Activated T-cell treated with anti-CD3 and anti-CD28 coated beads, Interleukin-2, amount 50 U/mL, for 72 hours (primary cell): ENCODE data around the gene ULK1. TPM values are rescaled to one million over a fixed set of nuclear protein-coding genes. Genes with fewer than 3 reads are reported as not detected.
"Not testable (repeated sequence)": the region's sequence is repeated elsewhere in the genome, so short reads cannot be mapped to it uniquely, and the experiment has no call there.

ENCODE experiments used
- ATAC-seq, 2 donors: fragments of 150-1000 bp; cut with Tn5 transposase; replicated peaks in 1 of 2; 2 replicates each; pipeline ENCODE4 v1.10.0; 2021; ENCODE audit warnings: moderate library complexity in 2 of 2, mild to moderate bottlenecking in 1 of 2
- DNase-seq, 2 donors: peaks; one replicate each; pipeline ENCODE4 v3.0.0; 2021 to 2022; ENCODE audit warnings: mixed read lengths in 1 of 2
- H3K27ac Mint-ChIP-seq: one replicate; pipeline ENCODE4 v1.8.0; 2022; ENCODE audit warnings: mild to moderate bottlenecking, moderate library complexity, mixed read lengths
- H3K27me3 Mint-ChIP-seq: one replicate; pipeline ENCODE4 v1.8.0; 2022; ENCODE audit warnings: low read depth, mixed read lengths
- H3K36me3 Mint-ChIP-seq, 2 donors: one replicate each; pipeline ENCODE4 v1.8.0; 2022; ENCODE audit warnings: mixed read lengths in 2 of 2, mild to moderate bottlenecking in 1 of 2; ENCODE audit not compliant: insufficient read depth in 2 of 2
- H3K4me1 Mint-ChIP-seq: one replicate; pipeline ENCODE4 v1.8.0; 2022; ENCODE audit warnings: low read depth, mixed read lengths
- H3K4me3 Mint-ChIP-seq, 2 donors: one replicate each; pipeline ENCODE4 v1.8.0; 2022; ENCODE audit warnings: mild to moderate bottlenecking in 2 of 2, mixed read lengths in 2 of 2, moderate library complexity in 2 of 2
- H3K9me3 Mint-ChIP-seq, 2 donors: one replicate each; pipeline ENCODE4 v1.8.0; 2022; ENCODE audit warnings: mixed read lengths in 2 of 2
- total RNA-seq, 2 donors: library from RNA; stranded (reverse); gene quantifications; one replicate each; pipeline ENCODE4 v1.2.3, GENCODE V29; 2022

Gene ULK1
- total RNA-seq, 2 donors from 2014 or later = 29.8 to 31.2 TPM

DNA sequence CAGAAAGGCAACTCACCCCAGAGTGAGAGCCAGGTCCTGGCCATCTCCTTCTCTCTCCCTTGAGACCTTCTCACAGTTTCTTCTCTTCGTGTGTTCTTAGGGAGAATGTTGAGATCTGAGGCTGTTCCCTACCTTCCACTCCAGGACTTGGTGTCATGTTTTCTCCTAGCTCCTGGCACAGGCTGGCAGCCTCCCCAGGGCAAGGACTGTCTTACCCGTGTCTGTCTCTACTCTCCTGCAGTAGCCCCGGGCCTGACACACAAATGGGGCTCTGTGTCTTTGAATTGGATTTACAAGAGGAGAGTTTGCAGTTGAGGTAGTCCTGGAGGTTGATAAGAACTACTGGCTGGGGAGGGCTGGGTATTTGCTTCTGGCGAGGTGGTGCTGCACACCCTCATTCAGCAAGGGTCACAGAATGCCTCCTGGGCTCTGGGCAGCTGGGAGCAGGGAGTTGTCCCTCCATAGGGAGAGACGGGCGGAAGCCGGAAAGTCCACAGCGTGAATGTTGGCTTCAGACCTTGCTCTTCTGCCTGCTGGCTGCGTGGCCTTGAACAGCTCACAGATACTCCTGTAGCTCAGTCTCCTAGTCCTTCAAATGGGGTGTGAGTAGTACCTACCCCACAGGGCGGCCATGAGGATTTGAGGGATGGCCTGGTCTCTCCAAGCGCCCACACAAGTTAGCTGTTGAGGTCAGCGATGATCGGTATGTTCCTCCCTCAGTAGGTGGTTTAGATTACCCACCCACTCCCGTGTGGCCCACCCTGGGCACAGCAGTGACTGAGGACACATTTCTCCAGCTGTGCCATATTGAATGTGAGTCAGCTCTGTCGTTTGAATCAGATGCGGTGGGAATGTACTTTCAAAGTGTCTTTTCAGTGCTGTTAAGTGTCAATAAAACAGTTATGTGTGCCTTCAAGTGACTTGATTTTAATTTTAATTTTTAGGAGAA, 65.5 kb downstream of the ULK1 start:
- Mint-ChIP-seq H3K27me3 (no peaks in the 10 kb centered on the region), H3K4me3 (no peak overlapping the region), H3K27ac (peak overlapping the region; percentile 38), H3K36me3 (peaks cover 0 to 4% of the 10 kb centered on the region in 2 donors), H3K4me1 (peaks cover 68% of the 10 kb centered on the region), H3K9me3 (no peaks in the 10 kb centered on the region)
- no peak for ATAC-seq
- DNase-seq = no peak

DNA sequence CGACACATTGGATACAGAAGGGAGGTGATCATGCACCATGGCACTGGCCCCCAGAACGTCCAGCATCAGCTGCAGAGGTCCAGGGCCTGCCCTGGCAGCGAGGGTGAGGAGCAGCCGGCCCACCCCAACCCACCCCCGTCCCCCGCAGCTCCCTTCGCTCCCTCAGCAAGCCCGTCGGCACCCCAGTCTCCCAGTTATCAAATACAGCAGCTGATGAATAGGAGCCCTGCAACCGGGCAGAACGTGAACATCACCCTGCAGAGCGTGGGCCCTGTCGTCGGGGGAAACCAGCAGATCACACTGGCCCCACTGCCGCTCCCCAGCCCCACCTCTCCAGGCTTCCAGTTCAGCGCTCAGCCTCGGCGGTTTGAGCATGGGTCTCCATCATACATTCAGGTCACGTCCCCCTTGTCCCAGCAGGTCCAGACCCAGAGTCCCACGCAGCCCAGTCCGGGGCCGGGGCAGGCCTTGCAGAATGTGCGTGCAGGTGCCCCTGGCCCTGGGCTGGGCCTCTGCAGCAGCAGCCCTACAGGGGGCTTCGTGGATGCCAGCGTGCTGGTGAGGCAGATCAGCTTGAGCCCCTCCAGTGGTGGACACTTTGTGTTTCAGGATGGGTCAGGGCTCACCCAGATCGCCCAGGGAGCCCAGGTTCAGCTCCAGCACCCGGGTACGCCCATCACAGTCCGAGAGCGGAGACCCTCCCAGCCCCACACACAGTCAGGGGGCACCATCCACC, 66.3 kb downstream of the ULK1 start:
- not testable (repeated sequence) for H3K4me3 Mint-ChIP-seq, H3K9me3 Mint-ChIP-seq, H3K27me3 Mint-ChIP-seq, H3K27ac Mint-ChIP-seq, H3K36me3 Mint-ChIP-seq, ATAC-seq, DNase-seq
- H3K4me1 Mint-ChIP-seq = peaks cover 71% of the 10 kb centered on the region

DNA sequence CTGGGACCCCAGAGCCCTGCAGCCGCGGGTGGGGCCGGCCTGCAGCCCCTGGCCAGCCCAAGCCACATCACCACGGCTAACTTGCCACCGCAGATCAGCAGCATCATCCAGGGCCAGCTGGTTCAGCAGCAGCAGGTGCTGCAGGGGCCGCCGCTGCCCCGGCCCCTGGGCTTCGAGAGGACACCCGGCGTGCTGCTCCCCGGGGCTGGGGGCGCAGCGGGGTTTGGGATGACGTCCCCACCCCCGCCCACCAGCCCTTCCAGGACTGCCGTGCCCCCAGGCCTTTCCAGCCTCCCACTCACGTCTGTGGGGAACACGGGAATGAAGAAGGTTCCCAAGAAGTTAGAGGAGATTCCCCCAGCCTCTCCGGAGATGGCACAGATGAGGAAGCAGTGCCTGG, 66.9 kb downstream of the ULK1 start:
- H3K36me3 Mint-ChIP-seq, H3K27me3 Mint-ChIP-seq, ATAC-seq, H3K9me3 Mint-ChIP-seq, H3K4me3 Mint-ChIP-seq, H3K27ac Mint-ChIP-seq, DNase-seq: not testable (repeated sequence)
- peaks cover 66% of the 10 kb centered on the region for H3K4me1 Mint-ChIP-seq

DNA sequence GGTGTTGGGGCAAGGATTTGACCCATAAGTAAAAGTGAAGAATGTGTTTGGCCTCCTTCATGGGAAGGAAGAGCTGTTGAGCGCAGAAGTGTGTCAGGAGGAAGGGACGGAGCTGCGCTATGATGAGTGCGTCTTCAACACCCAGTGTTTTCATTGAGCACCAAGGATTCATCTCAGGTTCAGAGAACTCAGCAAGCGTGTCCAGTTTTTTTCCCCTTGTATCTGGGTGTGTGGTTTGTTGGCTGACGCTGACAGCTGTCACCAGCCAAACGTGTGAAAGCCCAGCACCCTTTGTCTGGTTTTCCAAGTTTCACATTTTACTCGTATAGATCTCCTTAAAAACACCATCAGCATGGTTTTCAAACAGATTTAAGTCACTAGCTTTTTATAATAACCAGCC, 67.6 kb downstream of the ULK1 start:
- DNase-seq = no peak
- no peak for ATAC-seq
- H3K9me3 Mint-ChIP-seq = no peaks in the 10 kb centered on the region
- H3K27ac Mint-ChIP-seq = peak overlapping the region; percentile 85
- no peaks in the 10 kb centered on the region for H3K27me3 Mint-ChIP-seq
- no peak overlapping the region for H3K4me3 Mint-ChIP-seq
- peaks cover 58% of the 10 kb centered on the region for H3K4me1 Mint-ChIP-seq
- peaks cover 0 to 6% of the 10 kb centered on the region in 2 donors for H3K36me3 Mint-ChIP-seq

DNA sequence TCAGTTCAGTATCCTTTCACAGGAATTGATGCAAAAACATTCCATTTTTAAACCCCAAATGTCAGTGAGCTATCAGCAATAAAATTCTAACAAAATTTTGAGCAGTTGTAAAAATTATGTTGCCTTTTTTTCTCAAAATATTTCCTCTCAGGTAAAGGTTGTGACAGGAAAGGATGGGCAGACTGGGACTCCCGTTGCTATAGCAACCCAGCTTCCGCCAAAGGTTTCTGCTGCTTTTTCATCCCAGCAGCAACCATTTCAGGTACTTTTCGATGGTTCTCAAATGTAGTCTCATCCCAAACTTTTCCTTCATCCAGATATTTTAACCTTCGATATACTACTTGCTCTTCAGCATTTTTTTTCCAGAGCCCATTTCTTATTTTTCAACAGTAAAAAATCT, 69.0 kb downstream of the ULK1 start:
- H3K9me3 Mint-ChIP-seq = no peaks in the 10 kb centered on the region
- H3K27me3 Mint-ChIP-seq = no peaks in the 10 kb centered on the region
- H3K4me3 Mint-ChIP-seq = peak overlapping the region; percentile 10 to 34
- peak overlapping the region; percentile 84 for H3K27ac Mint-ChIP-seq
- peaks cover 58% of the 10 kb centered on the region for H3K4me1 Mint-ChIP-seq
- H3K36me3 Mint-ChIP-seq = peaks cover 2 to 10% of the 10 kb centered on the region in 2 donors
- DNase-seq (no peak), ATAC-seq (no peak)

DNA sequence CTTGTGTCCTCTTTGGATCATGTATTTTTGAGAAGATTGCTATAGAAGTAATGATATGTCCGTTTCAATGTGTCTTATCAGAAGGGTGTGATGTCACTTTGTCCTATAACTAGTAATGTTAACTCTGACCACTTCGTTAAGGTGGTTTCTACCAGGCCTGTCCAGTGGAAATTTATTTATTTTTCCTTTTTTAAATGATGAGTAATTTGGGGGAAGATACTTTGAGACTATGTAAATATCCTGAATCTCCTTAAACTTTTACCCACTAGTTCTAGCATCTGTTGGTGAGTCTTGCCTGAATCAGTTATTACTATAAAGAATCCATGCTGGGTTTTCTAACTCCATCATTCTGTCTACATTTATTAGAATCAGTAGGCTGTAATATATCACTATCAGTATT, 70.7 kb downstream of the ULK1 start:
- Mint-ChIP-seq H3K27me3 (no peaks in the 10 kb centered on the region), H3K36me3 (peaks cover 3 to 11% of the 10 kb centered on the region in 2 donors), H3K4me3 (no peak overlapping the region), H3K27ac (peak overlapping the region; percentile 47), H3K9me3 (no peaks in the 10 kb centered on the region), H3K4me1 (peaks cover 47% of the 10 kb centered on the region)
- ATAC-seq (no peak), DNase-seq (no peak)

DNA sequence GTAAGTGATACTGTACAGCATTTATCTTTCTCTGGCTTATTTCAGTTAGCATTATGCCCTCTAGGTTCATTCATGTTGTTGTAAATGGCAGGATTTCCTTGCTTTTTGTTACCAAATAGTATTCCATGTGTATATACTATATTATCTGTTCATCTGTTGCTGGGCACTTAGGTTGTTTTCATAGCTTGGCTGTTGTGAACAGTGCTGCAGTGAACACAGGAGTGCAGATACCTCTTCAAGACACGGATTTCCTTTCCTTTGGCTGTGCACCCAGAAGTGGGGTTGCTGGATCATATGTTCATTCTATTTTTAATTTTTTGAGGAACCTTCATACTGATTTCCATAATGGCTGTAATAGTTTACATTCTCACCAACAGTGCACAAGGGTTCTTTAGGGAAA, 76.8 kb downstream of the ULK1 start:
- H3K27ac Mint-ChIP-seq = no peak overlapping the region
- DNase-seq = no peak
- no peak overlapping the region for H3K4me3 Mint-ChIP-seq
- H3K36me3 Mint-ChIP-seq = peaks cover 3 to 9% of the 10 kb centered on the region in 2 donors
- H3K4me1 Mint-ChIP-seq = peaks cover 21% of the 10 kb centered on the region
- H3K27me3 Mint-ChIP-seq = no peaks in the 10 kb centered on the region
- H3K9me3 Mint-ChIP-seq = no peaks in the 10 kb centered on the region
- no peak for ATAC-seq

Other genes with a start within 250 kb of the ULK1 start
- 10 to 100 TPM; 58.5 to 61.5 TPM for gene SFSWAP, start 183.5 kb upstream of the ULK1 start, total RNA-seq
- not detected for gene MMP17, start 66.2 kb upstream of the ULK1 start, total RNA-seq
- 10 to 100 TPM; 37.3 to 53.4 TPM for gene PUS1, start 34.7 kb downstream of the ULK1 start, total RNA-seq
- 10 to 100 TPM; 51.7 to 52.3 TPM for gene EP400, start 55.3 kb downstream of the ULK1 start, total RNA-seq
- 10 to 100 TPM; 18.3 to 23.4 TPM for gene DDX51, start 249.7 kb downstream of the ULK1 start, total RNA-seq
- gene NOC4L, start 249.8 kb downstream of the ULK1 start, total RNA-seq = 10 to 100 TPM; 19.4 to 21.2 TPM